ENCODE data around the gene HIF1AN. TPM values are rescaled to one million over a fixed set of nuclear protein-coding genes. Genes with fewer than 3 reads are reported as not detected.

Gene HIF1AN
- total RNA-seq, 1 donor from 2014 or later: 16.9 TPM

- Histone ChIP-seq H3K27ac (no peak overlapping the region), H3K9me3 (no peaks in the 10 kb centered on the region), H3K4me1 (peaks cover 30% of the 10 kb centered on the region), H3K36me3 (peaks cover 3 to 36% of the 10 kb centered on the region in 2 donors), H3K4me3 (no peak overlapping the region), H3K27me3 (peaks cover 7% of the 10 kb centered on the region)
- TF ChIP-seq POLR2AphosphoS5 (IDR thresholded peaks at IDR 0.05; ENCODE audit: insufficient read depth in 1 of 2, low read depth in 1 of 2): no peak
- no peak for TF ChIP-seq CTCF (IDR thresholded peaks at IDR 0.05)
- no peak for TF ChIP-seq POLR2A (IDR thresholded peaks at IDR 0.05)
- no peak for DNase-seq (ENCODE audit: extremely low spot score in 2 of 2)
- intact Hi-C loops (cut with DNase I): no loop called here
These were observed 11.5 kb upstream of the HIF1AN start for GRCh38 chr10:100524206-100524605.

GRCh38 chr10:100524638-100525037 is 11.1 kb upstream of the HIF1AN start:
- Histone ChIP-seq H3K4me3 (no peak overlapping the region), H3K27me3 (peaks cover 5% of the 10 kb centered on the region), H3K27ac (no peak overlapping the region), H3K4me1 (peaks cover 26% of the 10 kb centered on the region), H3K36me3 (peaks cover 3 to 36% of the 10 kb centered on the region in 2 donors), H3K9me3 (no peaks in the 10 kb centered on the region)
- TF ChIP-seq POLR2A (IDR thresholded peaks at IDR 0.05): no peak
- TF ChIP-seq POLR2AphosphoS5 (IDR thresholded peaks at IDR 0.05; ENCODE audit: insufficient read depth in 1 of 2, low read depth in 1 of 2): no peak
- TF ChIP-seq CTCF (IDR thresholded peaks at IDR 0.05): no peak
- intact Hi-C loops (cut with DNase I): no loop called here
- no peak for DNase-seq (ENCODE audit: extremely low spot score in 2 of 2)

GRCh38 chr10:100528123-100528886 is 7.4 kb upstream of the HIF1AN start:
- H3K27me3 ChIP-seq: no peaks in the 10 kb centered on the region
- no peak for DNase-seq (ENCODE audit: extremely low spot score in 2 of 2)
- TF ChIP-seq POLR2AphosphoS5 (IDR thresholded peaks at IDR 0.05; ENCODE audit: insufficient read depth in 1 of 2, low read depth in 1 of 2): no peak
- no peak for TF ChIP-seq CTCF (IDR thresholded peaks at IDR 0.05)
- no peak for TF ChIP-seq POLR2A (IDR thresholded peaks at IDR 0.05)
- peak overlapping the region; percentile 84 for H3K27ac ChIP-seq
- intact Hi-C loops (cut with DNase I): no loop called here
- H3K9me3 ChIP-seq: no peaks in the 10 kb centered on the region
- H3K4me1 ChIP-seq: peaks cover 27% of the 10 kb centered on the region
- H3K36me3 ChIP-seq: peaks cover 3 to 33% of the 10 kb centered on the region in 2 donors
- peak overlapping the region; percentile 85 to 95 for H3K4me3 ChIP-seq

- intact Hi-C loops (cut with DNase I): no loop called here
- no peaks in the 10 kb centered on the region for H3K9me3 ChIP-seq
- TF ChIP-seq POLR2A (IDR thresholded peaks at IDR 0.05): no peak
- no peak for TF ChIP-seq POLR2AphosphoS5 (IDR thresholded peaks at IDR 0.05; ENCODE audit: insufficient read depth in 1 of 2, low read depth in 1 of 2)
- TF ChIP-seq CTCF (IDR thresholded peaks at IDR 0.05): no peak
- peaks cover 3 to 26% of the 10 kb centered on the region in 2 donors for H3K36me3 ChIP-seq
- H3K4me3 ChIP-seq: peak overlapping the region; percentile 85 to 95
- peak overlapping the region; percentile 84 for H3K27ac ChIP-seq
- H3K27me3 ChIP-seq: no peaks in the 10 kb centered on the region
- H3K4me1 ChIP-seq: peaks cover 27% of the 10 kb centered on the region
- DNase-seq (ENCODE audit: extremely low spot score in 2 of 2): no peak
These were observed 6.7 kb upstream of the HIF1AN start for GRCh38 chr10:100528921-100529474.
